Endothelial cell of umbilical vein (primary cell): ENCODE results near the gene TNIK.

ENCODE experiments used
- CTCF ChIP-seq, 2 donors: IDR thresholded peaks; 1 replicate in 1 of 2; 2 replicates in 1 of 2; pipeline ENCODE4 v1.5.1; 2011; ENCODE audit warnings: low read length in 2 of 2, mild to moderate bottlenecking in 2 of 2, moderate library complexity in 2 of 2, control low read depth in 1 of 2, inconsistent platforms in 1 of 2, low read depth in 1 of 2; ENCODE audit not compliant: insufficient read depth in 1 of 2; ENCODE audit errors: extremely low read depth in 1 of 2
- EZH2 ChIP-seq: IDR thresholded peaks from 2 replicates; pipeline ENCODE4 v1.6.1; 2012; ENCODE audit warnings: borderline replicate concordance, low read depth, mild to moderate bottlenecking, moderate library complexity, low read length, inconsistent platforms; ENCODE audit not compliant: severe bottlenecking
- JUN ChIP-seq: IDR thresholded peaks from 2 replicates; pipeline ENCODE4 v1.6.1; 2011; ENCODE audit warnings: borderline replicate concordance, low read depth; ENCODE audit not compliant: insufficient read length, insufficient read depth
- MYC ChIP-seq: IDR thresholded peaks from one replicate; pipeline ENCODE4 v1.6.1; 2011; ENCODE audit warnings: mild to moderate bottlenecking, low read depth, low read length
- POLR2A ChIP-seq: IDR thresholded peaks from 2 replicates; pipeline ENCODE4 v1.6.1; 2012; ENCODE audit warnings: low read depth, mild to moderate bottlenecking, control low read depth, low read length
- POLR2AphosphoS5 ChIP-seq: IDR thresholded peaks from 2 replicates; pipeline ENCODE4 v1.6.1; 2012; ENCODE audit warnings: low read depth, mild to moderate bottlenecking, control low read depth, low read length, moderate library complexity; ENCODE audit not compliant: insufficient read depth

GRCh38 chr3:171227359-171227758 is 232.8 kb downstream of the TNIK start:
- TF ChIP-seq EZH2 (no peak), POLR2A (no peak), CTCF (IDR thresholded peaks at IDR 0.05; ENCODE audit: extremely low read depth in 1 of 2, insufficient read depth in 1 of 2, low read depth in 1 of 2, low read length in 2 of 2) (no peak), MYC (no peak), POLR2AphosphoS5 (no peak), JUN (no peak)
